HT1080 (cell line): ENCODE data around the gene NLRP5. TPM values are rescaled to one million over a fixed set of nuclear protein-coding genes. Genes with fewer than 3 reads are reported as not detected.
"Not testable (repeated sequence)": the region's sequence is repeated elsewhere in the genome, so short reads cannot be mapped to it uniquely, and the experiment has no call there.

Experiments used
- DNase-seq: peaks from one replicate; pipeline ENCODE4 v3.0.0-alpha.2; 2015; ENCODE audit warnings: low read depth
- polyA plus RNA-seq, 2 experiments: library from polyadenylated mRNA; depleted of rRNA; stranded (reverse); fragments of >200 nt; gene quantifications; 2 replicates each; pipeline ENCODE4 v1.2.3, GENCODE V29; 2015
- total RNA-seq: library from RNA; depleted of rRNA; stranded (reverse); fragments of >200 nt; shearing (Covaris generic); gene quantifications from 2 replicates; pipeline ENCODE4 v1.2.3, GENCODE V29; 2014; rRNA removed

NLRP5 gene
- not detected in 2 replicates for total RNA-seq
- polyA plus RNA-seq (2015; cell fraction: cytosol; rRNA removed): not detected in 2 replicates
- 0.03 TPM in 1 of 2 replicates, not detected in the other for polyA plus RNA-seq (2015; cell fraction: nucleus; rRNA removed)

DNA sequence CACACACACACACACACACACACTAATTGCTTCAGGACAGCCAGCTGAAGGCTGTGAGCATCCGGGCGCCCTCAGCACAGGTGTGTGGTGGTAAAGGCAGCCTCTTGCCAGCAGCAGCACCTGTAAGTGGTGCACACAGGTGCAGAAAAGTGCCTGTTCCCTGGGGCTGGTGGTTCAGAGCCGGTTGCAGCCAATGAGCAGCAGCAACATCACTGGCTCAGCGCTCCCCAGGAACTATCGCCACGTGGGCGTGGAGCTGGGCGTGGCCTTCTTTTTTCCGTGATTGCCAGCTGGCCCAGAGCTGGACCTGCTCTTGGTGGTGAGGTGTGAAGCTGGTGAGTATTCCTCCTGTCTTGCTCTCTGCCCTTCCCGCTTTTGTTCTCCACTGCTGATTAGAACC is at the start of gene NLRP5:
Gene NLRP5 (plus strand): TSS at position 289 of the 400 bp plus-strand sequence.
- no peak for DNase-seq

GRCh38 chr19:55939206-55939605 is 47.4 kb upstream of the NLRP5 start:
- no peak for DNase-seq

- DNase-seq: no peak
These were observed 46.3 kb upstream of the NLRP5 start for GRCh38 chr19:55940306-55940705.

- DNase-seq: no peak
These were observed 39.0 kb upstream of the NLRP5 start, which contains the start of gene NLRP8 for GRCh38 chr19:55947532-55947931. NLRP8 (plus strand) TSS chr19:55947832.

GRCh38 chr19:55950566-55950965 is 36.0 kb upstream of the NLRP5 start:
- not testable (repeated sequence) for DNase-seq

- no peak for DNase-seq
These were observed 30.1 kb upstream of the NLRP5 start for GRCh38 chr19:55956431-55956830.

GRCh38 chr19:55958356-55958755 is 28.2 kb upstream of the NLRP5 start:
- peak; percentile 49 for DNase-seq

GRCh38 chr19:55959996-55960675 is 26.4 kb upstream of the NLRP5 start:
- DNase-seq: no peak

DNA sequence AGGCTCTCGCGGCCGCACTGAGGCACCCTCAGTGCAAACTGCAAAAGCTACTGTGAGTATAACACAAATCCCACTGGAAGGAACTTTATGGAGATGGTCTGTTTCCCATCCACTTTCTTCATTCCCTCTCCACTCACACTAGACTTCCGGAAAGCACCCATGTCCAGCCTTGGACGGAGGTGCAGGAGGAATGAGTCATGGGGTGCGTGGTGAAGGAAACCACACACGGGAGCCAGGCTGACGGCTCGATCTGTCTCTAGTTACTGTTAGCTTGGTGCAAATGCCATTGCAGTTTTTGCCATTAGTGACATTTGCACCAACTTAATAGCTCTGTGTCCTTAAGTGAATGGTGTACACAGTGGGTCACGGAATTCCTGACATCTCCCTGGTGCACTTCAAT is 24.4 kb upstream of the NLRP5 start:
- peak; percentile 44 for DNase-seq

DNA sequence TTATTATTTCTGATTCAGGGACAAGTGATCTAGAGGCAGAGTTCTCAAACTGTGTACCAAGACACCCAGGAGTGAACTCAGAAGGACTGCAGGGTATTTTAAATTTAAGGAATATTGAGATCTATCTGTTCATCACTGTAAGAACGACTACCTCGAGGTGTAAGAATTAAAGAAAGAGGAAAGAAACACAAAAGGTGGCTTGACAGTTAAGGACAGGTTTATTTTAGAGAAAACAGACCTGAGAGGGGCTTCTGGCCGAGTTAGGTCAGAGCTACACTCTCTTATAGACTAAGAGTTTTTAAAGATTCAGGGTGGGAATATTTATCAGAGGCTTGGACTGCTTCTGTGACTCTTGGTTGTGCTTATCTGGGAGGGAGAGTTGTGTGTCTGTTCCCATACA is 12.6 kb upstream of the NLRP5 start:
- no peak for DNase-seq

GRCh38 chr19:55980415-55980814 is 6.2 kb upstream of the NLRP5 start:
- DNase-seq: no peak

DNA sequence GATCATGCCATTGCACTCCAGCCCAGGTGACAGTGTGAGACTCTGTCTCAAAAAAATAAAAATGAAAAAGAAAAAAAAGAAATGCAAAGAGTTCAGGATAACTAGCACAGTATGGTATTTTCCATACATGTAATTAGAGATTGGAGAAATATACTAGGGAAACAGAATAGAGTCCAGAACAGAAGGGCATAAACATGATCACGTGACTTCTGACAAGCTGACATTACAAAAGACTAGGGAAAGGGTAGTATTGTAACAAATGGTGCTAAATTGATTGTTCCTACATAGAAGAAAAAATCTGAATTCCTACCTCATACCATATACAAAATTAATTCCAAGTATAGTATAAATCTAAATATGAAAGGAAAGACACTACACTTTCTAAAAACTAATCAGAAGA is 1.3 kb upstream of the NLRP5 start:
- no peak for DNase-seq

DNA sequence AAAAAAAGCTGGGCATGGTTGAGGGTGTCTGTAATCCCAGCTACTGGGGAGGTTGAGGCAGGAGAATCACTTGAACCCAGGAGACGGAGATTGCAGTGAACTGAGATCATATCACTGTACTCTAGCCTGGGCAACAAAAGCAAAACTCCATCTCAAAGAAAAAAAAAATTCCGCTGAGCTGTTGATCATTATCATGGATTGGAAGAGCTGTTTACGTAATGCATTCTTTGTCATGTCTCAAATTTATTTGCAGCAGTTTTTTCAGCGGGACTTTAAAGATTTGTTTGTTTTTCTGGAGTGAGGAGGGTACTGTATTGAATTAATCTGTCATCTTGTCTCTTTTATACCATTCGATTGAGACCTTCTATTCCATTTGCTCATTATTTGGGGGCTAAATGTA is 4.3 kb downstream of the NLRP5 start:
- no peak for DNase-seq

DNA sequence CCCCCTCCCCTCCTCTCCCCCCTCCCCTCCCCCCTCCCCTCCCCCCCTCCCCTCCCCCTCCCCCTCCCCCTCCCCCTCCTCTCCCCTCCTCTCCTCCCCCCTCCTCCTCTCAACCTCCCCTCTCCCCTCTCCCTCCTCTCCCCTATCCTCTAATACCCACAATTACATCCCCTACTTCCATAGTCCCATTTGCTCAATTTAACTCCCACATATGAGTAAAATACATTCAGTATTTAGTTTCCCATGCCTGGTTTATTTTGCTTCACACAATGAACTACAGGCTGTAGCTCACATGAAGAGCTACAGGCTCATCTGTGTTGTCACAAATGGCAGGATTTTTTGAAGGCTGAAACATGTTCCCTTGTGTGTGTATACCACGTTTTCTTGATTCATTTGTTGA is 6.9 kb downstream of the NLRP5 start:
- DNase-seq: no peak

GRCh38 chr19:56014765-56015164 is 28.2 kb downstream of the NLRP5 start:
- DNase-seq: no peak

DNA sequence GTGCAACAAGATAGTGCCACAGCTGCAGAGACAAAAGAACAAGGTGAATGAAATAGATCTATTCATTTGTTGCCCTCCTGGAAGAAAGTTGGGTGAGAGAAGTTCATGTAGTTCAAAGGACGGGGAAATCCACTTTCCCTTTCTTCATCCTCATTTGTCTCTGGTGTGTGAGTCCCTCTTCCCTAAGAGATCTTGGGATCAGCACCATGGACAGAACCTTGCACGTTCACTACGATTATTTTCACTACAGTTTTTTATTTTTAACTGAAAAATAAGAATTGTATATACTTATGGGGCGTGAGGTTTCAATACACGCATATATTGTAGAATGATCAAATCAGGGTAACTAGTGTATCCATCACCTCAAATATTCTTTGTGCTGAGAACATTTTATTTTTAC is 29.2 kb downstream of the NLRP5 start:
- DNase-seq: no peak

GRCh38 chr19:56019325-56019724 is 32.8 kb downstream of the NLRP5 start:
- DNase-seq: not testable (repeated sequence)

DNA sequence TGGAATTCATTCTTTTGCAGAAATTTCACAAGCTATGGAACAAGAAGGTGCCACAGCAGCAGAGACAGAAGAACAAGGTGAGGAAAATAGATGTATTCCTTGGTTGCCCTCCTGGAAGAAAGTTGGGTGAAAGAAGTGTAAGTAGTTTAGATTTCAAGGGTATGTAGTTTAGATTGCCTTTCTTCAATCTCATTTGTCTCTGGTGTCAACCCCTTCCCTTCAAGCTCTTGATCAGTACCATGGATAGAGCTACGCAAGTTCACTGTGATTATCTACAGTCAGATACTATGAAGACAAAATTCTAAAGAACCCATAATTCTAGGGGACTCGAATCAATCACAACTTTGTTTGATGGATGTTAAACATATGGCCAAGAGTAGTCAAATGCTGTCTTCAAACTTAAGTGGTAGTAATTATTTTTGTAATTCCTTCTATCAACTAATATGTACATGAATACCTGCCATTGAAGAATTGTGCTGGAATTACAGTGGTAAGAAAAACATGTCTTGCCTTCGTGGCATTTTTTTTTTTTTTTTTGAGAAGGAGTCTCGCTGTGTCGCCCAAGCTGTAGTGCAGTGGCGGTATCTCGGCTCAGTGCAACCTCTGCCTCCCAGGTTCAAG is 33.9 kb downstream of the NLRP5 start:
- DNase-seq: not testable (repeated sequence)

- no peak for DNase-seq
These were observed 40.2 kb downstream of the NLRP5 start for GRCh38 chr19:56026769-56027168.

- no peak for DNase-seq
These were observed 67.0 kb downstream of the NLRP5 start for GRCh38 chr19:56053596-56053995.

GRCh38 chr19:56066152-56067023 is 79.8 kb downstream of the NLRP5 start:
- peak; percentile 38 for DNase-seq

DNA sequence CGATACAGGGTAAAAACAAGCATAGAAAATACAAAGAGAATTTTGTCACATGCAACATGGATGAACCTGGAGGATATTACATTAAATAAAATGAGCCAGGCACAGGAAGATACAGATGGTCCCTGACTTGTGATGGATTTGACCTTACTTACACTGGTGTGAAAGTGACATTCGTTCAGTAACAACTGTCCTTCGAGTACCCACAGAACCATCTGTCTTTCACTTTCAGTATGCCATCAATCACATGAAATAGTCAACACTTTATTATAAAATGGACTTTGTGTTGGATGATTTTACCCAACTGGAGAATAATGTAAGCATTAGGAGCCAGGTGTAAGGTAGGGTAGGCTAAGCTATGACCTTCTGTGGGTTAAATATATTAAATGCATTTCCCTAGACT is 83.1 kb downstream of the NLRP5 start:
- no peak for DNase-seq
